T-cell (primary cell): ENCODE measurements around the gene TNNT3. TPM values are rescaled to one million over a fixed set of nuclear protein-coding genes. Genes with fewer than 3 reads are reported as not detected.

ENCODE experiments used
- ATAC-seq, 4 experiments: fragments of 200-7000 bp in 3 of 4; fragments of 150-1000 bp in 1 of 4; cut with Tn5 transposase; replicated peaks in 1 of 4; 1 replicate in 3 of 4; 2 replicates in 1 of 4; pipeline ENCODE4 v1.10.0; 2021; ENCODE audit warnings: moderate library complexity in 3 of 4, mild to moderate bottlenecking in 2 of 4, moderate number of reproducible peaks in 1 of 4
- CTCF ChIA-PET, 2 donors: fragments of 300-600 bp; sonication (Branson Sonifier 250); formaldehyde crosslinking; loops; one replicate each; lab custom pipeline; 2022; ENCODE audit warnings: antibody characterized with exemption in 2 of 2; lab: Charles Lee
- POLR2A ChIA-PET, 2 donors: fragments of 300-600 bp; sonication (Branson Sonifier 250); formaldehyde crosslinking; loops; one replicate each; lab custom pipeline; 2022; ENCODE audit warnings: antibody characterized with exemption in 2 of 2; lab: Charles Lee
- DNase-seq, 35 experiments: peaks; one replicate each; pipeline versions ENCODE4 v3.0.0 to v3.0.0-alpha.2; 2013 to 2023
- H3K27ac ChIP-seq: one replicate; pipeline ENCODE4 v1.5.1; 2013; ENCODE audit warnings: low read length
- H3K27me3 ChIP-seq, 2 experiments: replicated peaks in 1 of 2; 1 replicate in 1 of 2; 2 replicates in 1 of 2; pipeline versions ENCODE4 v1.6.1 to v1.7.0; 2013; ENCODE audit warnings: low read length in 1 of 2, mixed read lengths in 1 of 2; ENCODE audit not compliant: control insufficient read depth in 2 of 2, insufficient read depth in 2 of 2; ENCODE audit errors: extremely low read depth in 1 of 2
- H3K36me3 ChIP-seq, 2 donors: 1 replicate in 1 of 2; 2 replicates in 1 of 2; pipeline versions ENCODE4 v1.6.1 to v1.7.0; 2013; ENCODE audit warnings: low read length in 1 of 2; ENCODE audit not compliant: control insufficient read depth in 2 of 2, insufficient read depth in 1 of 2; ENCODE audit errors: extremely low read depth in 1 of 2
- H3K4me1 ChIP-seq, 2 experiments: 1 replicate in 1 of 2; 2 replicates in 1 of 2; pipeline versions ENCODE4 v1.6.1 to v1.7.0; 2013; ENCODE audit warnings: low read length in 2 of 2, mixed read lengths in 1 of 2; ENCODE audit not compliant: insufficient read depth in 2 of 2, control insufficient read depth in 1 of 2; ENCODE audit errors: extremely low read depth in 1 of 2
- H3K4me3 ChIP-seq, 2 donors: 1 replicate in 1 of 2; 2 replicates in 1 of 2; pipeline versions ENCODE4 v1.5.1 to v1.7.0; 2013; ENCODE audit warnings: mild to moderate bottlenecking in 2 of 2, low read length in 1 of 2, moderate library complexity in 1 of 2; ENCODE audit not compliant: control insufficient read depth in 1 of 2; ENCODE audit errors: extremely low read depth in 1 of 2
- H3K9me3 ChIP-seq: 2 replicates; pipeline ENCODE4 v1.7.0; 2013
- H3K27ac Mint-ChIP-seq, 2 donors: one replicate each; pipeline ENCODE4 v1.8.0; 2020 to 2021; ENCODE audit warnings: mild to moderate bottlenecking in 2 of 2, mixed read lengths in 2 of 2
- H3K27me3 Mint-ChIP-seq, 2 donors: one replicate each; pipeline ENCODE4 v1.8.0; 2021 to 2022; ENCODE audit warnings: mixed read lengths in 2 of 2
- H3K36me3 Mint-ChIP-seq: one replicate; pipeline ENCODE4 v1.8.0; 2021; ENCODE audit warnings: mixed read lengths
- H3K4me1 Mint-ChIP-seq, 3 donors: one replicate each; pipeline ENCODE4 v1.8.0; 2020 to 2022; ENCODE audit warnings: mixed read lengths in 3 of 3, mild to moderate bottlenecking in 1 of 3
- H3K4me3 Mint-ChIP-seq, 3 donors: one replicate each; pipeline ENCODE4 v1.8.0; 2020 to 2022; ENCODE audit warnings: mild to moderate bottlenecking in 3 of 3, mixed read lengths in 3 of 3, moderate library complexity in 3 of 3
- H3K9me3 Mint-ChIP-seq, 3 donors: one replicate each; pipeline ENCODE4 v1.8.0; 2020 to 2022; ENCODE audit warnings: mixed read lengths in 3 of 3
- WGBS: methylation state at CpG from one replicate; pipeline ENCODE4 v1.1.5; 2013; ENCODE audit warnings: missing lambda C conversion rate; ENCODE audit not compliant: insufficient coverage; 5-methylcytosine and 5-hydroxymethylcytosine counted together
- total RNA-seq, 35 experiments: library from RNA in 6 of 35; stranded (reverse) in 6 of 35; fragments of 120-200 nt in 1 of 35; gene quantifications; one replicate each; pipeline versions ENCODE4 v1.2.1 to v1.2.4 and lab custom pipeline; 2013 to 2026

TNNT3 gene
- total RNA-seq, 5 donors from 2014 or later (not counting 1 experiment from before 2014, with no cell fraction given), result 15.9 to 22.1 (median 18.2) TPM

GRCh38 chr11:1876361-1877063, 43.0 kb upstream of the TNNT3 start:
- Histone ChIP-seq H3K4me3 (no peak overlapping the region), H3K9me3 (no peaks in the 10 kb centered on the region), H3K4me1 (peaks cover 7 to 86% of the 10 kb centered on the region in 2 experiments), H3K36me3 (peaks cover 9 to 15% of the 10 kb centered on the region in 2 donors), H3K27me3 (no peaks in the 10 kb centered on the region), H3K27ac (no peak overlapping the region)
- peak in 1 of 35 experiments; percentile 25 for DNase-seq
- Mint-ChIP-seq H3K4me1 (peaks cover 24 to 46% (median 36%) of the 10 kb centered on the region in 3 donors), H3K27ac (peak overlapping the region in 1 of 2 donors; percentile 52), H3K27me3 (no peaks in the 10 kb centered on the region), H3K4me3 (no peak overlapping the region), H3K36me3 (no peaks in the 10 kb centered on the region), H3K9me3 (no peaks in the 10 kb centered on the region)
- no peak for ATAC-seq
- WGBS, result 90% methylated on average over 20 of the region's 26 CpGs
- ChIA-PET POLR2A (no interaction called here), CTCF (interaction anchor here in 1 of 2 donors (0.7 kb wide), 1 partner anchor 387 kb away, joined by 3 read pairs; no protein-coding TSS in a partner anchor)

GRCh38 chr11:1877211-1878136, 42.0 kb upstream of the TNNT3 start:
- WGBS, result 79% methylated on average over 19 of the region's 33 CpGs
- Mint-ChIP-seq H3K9me3 (no peaks in the 10 kb centered on the region), H3K4me3 (no peak overlapping the region), H3K27ac (peak overlapping the region in 1 of 2 donors; percentile 31), H3K4me1 (peaks cover 18 to 41% (median 27%) of the 10 kb centered on the region in 3 donors), H3K27me3 (no peaks in the 10 kb centered on the region), H3K36me3 (no peaks in the 10 kb centered on the region)
- no peak for ATAC-seq
- peak in 1 of 35 experiments; percentile 9 for DNase-seq
- no peaks in the 10 kb centered on the region for H3K27me3 ChIP-seq
- H3K27ac ChIP-seq, result no peak overlapping the region
- ChIA-PET CTCF (no interaction called here), POLR2A (no interaction called here)
- H3K4me3 ChIP-seq, result no peak overlapping the region
- no peaks in the 10 kb centered on the region for H3K9me3 ChIP-seq
- H3K4me1 ChIP-seq, result peaks cover 11 to 86% of the 10 kb centered on the region in 2 experiments
- H3K36me3 ChIP-seq, result peaks cover 9 to 15% of the 10 kb centered on the region in 2 donors

DNA sequence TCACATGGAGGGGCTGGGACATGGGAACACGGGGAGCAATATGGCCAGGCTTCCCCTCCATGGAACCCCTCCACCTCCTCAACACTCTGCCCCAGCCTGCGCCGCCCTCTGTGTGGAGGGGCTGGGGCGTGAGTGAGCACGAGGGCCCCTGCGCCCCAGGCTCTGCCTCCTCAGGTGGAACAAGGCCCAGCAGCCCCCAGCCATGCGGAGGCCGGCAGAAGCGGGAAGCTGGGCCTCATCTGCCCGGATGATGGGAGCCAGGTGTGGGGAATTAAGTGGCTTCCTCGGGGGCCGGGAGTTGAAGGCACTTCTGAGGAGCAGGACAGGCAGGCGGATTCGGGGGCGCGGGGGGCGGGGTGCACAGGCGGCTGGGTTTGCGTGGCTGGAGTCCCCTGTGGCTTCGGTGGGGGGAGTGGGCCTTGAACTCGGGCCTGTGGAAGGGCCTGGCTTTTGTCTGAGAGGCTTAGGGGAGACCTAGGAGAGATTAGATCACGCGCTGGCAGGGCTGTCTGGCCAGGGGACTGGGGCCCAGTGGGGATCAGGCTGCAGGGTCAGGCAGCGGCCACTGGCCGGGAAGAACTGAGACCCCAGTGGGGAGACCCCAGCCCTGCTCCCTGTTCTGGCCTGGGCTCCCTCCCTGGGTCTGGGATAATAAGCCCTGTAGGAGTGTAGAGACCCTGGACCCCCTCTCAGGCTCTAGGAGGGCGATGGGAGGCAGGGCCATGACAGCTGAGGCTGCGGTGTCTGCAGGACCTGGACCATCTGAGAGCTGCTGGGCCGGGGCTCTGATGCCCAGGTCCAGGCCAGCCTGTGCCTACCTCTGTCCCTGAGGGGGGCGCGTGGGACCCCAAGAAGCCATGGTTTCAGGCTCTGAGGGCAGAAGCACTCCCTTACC, 41.1 kb upstream of the TNNT3 start:
- Mint-ChIP-seq H3K36me3 (no peaks in the 10 kb centered on the region), H3K4me1 (peaks cover 16 to 37% (median 23%) of the 10 kb centered on the region in 3 donors), H3K27me3 (no peaks in the 10 kb centered on the region), H3K4me3 (no peak overlapping the region), H3K27ac (no peak overlapping the region), H3K9me3 (no peaks in the 10 kb centered on the region)
- WGBS, result 87% methylated on average over 23 of the region's 30 CpGs
- ATAC-seq, result no peak
- peak in 1 of 35 experiments; percentile 2 for DNase-seq
- H3K27me3 ChIP-seq, result no peaks in the 10 kb centered on the region
- H3K27ac ChIP-seq, result no peak overlapping the region
- CTCF ChIA-PET, result no interaction called here
- POLR2A ChIA-PET, result no interaction called here
- H3K9me3 ChIP-seq, result no peaks in the 10 kb centered on the region
- no peak overlapping the region for H3K4me3 ChIP-seq
- peaks cover 14 to 21% of the 10 kb centered on the region in 2 donors for H3K36me3 ChIP-seq
- peaks cover 9 to 84% of the 10 kb centered on the region in 2 experiments for H3K4me1 ChIP-seq

DNA sequence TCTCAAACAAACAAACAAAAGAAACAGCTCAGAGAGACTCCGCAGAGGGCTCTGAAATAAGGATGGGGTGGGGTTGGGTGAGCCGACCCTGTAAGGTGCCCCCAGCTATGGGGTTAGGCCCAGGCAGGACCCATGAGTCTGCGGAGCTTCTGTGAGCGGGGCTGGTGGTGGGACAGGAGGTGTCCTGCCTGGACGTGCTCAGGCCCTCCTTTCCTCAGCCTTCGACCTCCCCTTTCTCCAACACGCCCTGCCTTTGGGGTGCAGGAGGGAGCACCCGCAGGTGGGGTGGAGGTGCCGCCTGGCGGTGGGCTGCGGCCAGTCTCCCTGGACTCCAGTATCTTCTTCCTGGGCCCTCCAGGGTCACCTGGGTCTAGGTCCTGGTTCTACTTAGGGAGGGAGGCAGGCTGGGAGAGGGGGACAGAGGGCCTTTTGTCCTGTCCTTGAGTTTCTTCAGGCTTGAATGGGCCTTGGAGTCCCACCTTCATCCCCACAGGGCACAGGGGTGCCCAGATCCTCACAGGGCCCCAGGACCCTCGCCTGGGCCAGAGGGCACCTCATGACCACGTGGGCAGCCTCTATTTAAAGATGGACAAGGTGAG, 40.1 kb upstream of the TNNT3 start:
- peaks cover 9 to 79% of the 10 kb centered on the region in 2 experiments for H3K4me1 ChIP-seq
- Mint-ChIP-seq H3K4me1 (peaks cover 16 to 35% (median 23%) of the 10 kb centered on the region in 3 donors), H3K27ac (no peak overlapping the region), H3K4me3 (no peak overlapping the region), H3K36me3 (no peaks in the 10 kb centered on the region), H3K27me3 (no peaks in the 10 kb centered on the region), H3K9me3 (no peaks in the 10 kb centered on the region)
- no peak overlapping the region for H3K4me3 ChIP-seq
- 100% methylated on average over 1 of the region's 13 CpGs for WGBS
- no peaks in the 10 kb centered on the region for H3K9me3 ChIP-seq
- ATAC-seq (no peak), DNase-seq (peak in 1 of 35 experiments; percentile 3)
- ChIA-PET POLR2A (no interaction called here), CTCF (no interaction called here)
- H3K27me3 ChIP-seq, result no peaks in the 10 kb centered on the region
- no peak overlapping the region for H3K27ac ChIP-seq
- H3K36me3 ChIP-seq, result peaks cover 22 to 31% of the 10 kb centered on the region in 2 donors

GRCh38 chr11:1879941-1880720, 39.4 kb upstream of the TNNT3 start:
- peak overlapping the region; percentile 27 to 64 for H3K27ac Mint-ChIP-seq
- POLR2A ChIA-PET, result no interaction called here

More at GRCh38 chr11:1879941-1880720, 39.4 kb upstream of the TNNT3 start:
- Histone ChIP-seq H3K27me3 (no peaks in the 10 kb centered on the region), H3K27ac (no peak overlapping the region), H3K4me3 (no peak overlapping the region), H3K36me3 (peaks cover 23 to 38% of the 10 kb centered on the region in 2 donors), H3K9me3 (no peaks in the 10 kb centered on the region), H3K4me1 (peaks cover 9 to 73% of the 10 kb centered on the region in 2 experiments)
- ATAC-seq (no peak), DNase-seq (peak in 1 of 35 experiments; percentile 8)
- Mint-ChIP-seq H3K27me3 (no peaks in the 10 kb centered on the region), H3K9me3 (no peaks in the 10 kb centered on the region), H3K4me1 (peaks cover 15 to 34% (median 21%) of the 10 kb centered on the region in 3 donors), H3K36me3 (no peaks in the 10 kb centered on the region), H3K4me3 (peak overlapping the region in 1 of 3 donors; percentile 20)
- CTCF ChIA-PET, result no interaction called here
- WGBS, result 89% methylated on average over 28 of the region's 32 CpGs
